HG03457 (cell line): ENCODE measurements around the gene ALK.

ENCODE experiments used
- ATAC-seq: cut with Tn5 transposase; IDR thresholded peaks from one replicate; pipeline ENCODE4 v1.9.1; 2021; ENCODE audit warnings: moderate number of reproducible peaks; ENCODE audit not compliant: unreplicated experiment

Gene ALK

DNA sequence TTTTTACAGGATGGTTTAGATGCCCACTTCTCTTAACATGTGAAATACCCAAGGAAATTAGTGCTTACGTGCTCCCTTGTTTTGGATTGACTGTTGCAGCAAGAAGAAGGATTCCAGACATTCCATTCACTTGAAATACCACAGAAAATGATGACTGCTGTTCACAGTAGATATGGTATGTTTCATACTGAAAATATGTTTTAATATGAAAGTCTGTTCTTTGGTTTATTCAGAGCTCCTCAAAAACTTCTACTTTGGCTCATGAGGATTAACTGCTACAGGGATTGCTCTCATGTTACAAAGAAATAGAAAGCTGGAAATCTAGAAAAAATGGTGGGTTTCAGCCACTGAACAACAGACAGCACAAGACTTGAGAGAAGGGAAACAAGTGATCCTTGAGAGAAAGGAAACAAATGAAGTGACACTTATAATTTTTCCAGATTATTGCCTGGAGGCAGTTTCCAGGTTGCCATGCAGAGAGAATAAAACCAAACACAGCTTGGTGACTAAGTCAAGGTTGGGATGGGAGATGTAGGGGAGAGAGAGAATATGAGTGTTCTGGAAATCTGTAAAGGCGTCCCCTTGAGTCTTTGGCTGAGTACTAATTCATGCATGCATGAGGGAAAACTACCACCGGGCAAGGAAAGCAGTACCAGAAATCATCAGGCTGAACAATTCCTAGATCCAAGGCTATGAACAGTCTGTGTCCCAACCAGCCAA lies 458.0 kb downstream of the ALK start:
- ATAC-seq = no peak

DNA sequence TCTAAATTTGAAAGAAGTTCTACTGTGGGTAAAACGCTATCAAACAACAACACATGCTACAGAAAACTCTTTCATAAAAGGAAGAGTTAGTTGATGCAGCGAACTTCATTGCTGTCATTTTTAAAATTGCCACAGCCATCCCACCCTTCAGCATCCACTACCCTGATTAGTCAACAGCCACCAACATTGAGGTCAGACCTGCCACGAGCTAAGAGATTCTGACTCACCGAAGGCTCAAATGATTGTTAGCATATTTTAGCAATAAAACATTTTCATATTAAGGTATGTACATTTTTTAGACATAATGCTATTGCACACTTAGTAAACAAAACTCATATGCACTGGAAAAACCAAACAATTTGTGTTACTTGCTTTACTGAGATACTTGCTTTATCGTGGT lies 459.1 kb downstream of the ALK start:
- no peak for ATAC-seq

DNA sequence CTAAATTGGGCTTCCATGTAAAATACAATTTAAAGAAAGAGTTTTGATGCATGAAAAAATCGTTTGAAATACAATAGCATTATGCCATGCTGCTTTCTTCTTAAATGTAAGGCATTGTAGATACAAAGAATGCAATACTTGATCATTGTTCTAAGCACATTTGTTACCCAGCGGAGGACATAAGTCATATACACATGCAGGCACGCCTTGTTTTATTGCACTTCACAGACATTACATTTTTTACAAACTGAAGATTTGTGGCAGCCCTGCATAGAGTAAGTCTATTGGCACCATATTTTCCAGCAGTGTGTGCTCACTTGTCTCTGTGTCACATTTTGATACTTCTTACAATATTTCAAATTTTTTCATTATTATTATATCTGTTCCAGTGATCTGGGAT lies 461.2 kb downstream of the ALK start:
- no peak for ATAC-seq

GRCh38 chr2:29459445-29460179 lies 461.8 kb downstream of the ALK start:
- no peak for ATAC-seq

- no peak for ATAC-seq
Measured at GRCh38 chr2:29456429-29456828, 465.0 kb downstream of the ALK start.

- no peak for ATAC-seq
Measured at GRCh38 chr2:29455200-29455860, 466.1 kb downstream of the ALK start.

DNA sequence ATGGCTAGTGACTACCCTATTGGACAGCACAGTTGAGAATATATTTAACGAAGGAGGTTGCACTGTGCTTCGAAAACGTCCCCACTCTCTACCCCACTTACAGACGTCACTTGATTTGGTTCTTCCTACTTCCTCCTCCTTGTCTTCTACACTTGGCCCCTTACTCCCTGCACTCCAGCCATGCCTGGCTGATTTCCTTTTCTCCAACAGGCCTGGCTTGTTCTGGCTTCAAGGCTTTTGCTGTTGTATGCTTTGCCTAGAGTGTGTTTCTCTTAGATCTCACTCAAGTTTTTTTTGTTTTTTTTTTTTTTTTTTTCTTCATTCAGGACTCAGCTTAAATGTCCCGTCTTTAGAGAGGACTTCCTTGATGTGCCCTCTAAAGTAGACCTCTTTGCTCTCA lies 469.4 kb downstream of the ALK start:
- no peak for ATAC-seq

- ATAC-seq = no peak
Measured at GRCh38 chr2:29450596-29451222, 470.7 kb downstream of the ALK start.

DNA sequence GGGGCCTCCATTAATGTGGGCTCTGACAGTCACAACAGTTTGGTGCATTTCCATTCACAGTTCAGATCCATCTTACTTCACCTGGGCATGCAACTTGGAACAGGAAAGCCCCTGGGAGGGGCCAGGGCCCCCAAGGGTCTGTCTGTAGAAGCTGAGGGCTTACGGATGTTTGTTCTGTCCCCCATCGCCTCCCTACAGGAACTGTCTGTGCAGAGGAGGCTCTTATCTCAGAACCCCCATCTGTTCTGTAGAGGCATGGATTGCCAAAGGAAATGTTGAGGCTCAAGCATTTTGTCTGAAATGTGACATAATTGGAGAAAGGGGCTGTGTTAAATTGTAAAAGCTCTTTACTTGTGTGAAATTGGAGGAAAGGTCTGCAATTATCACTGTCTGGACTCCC lies 471.9 kb downstream of the ALK start:
- ATAC-seq = no peak

- ATAC-seq = no peak
Measured at GRCh38 chr2:29448096-29448688, 473.2 kb downstream of the ALK start.

- no peak for ATAC-seq
Measured at GRCh38 chr2:29447513-29447912, 473.9 kb downstream of the ALK start.

GRCh38 chr2:29446847-29447246 lies 474.5 kb downstream of the ALK start:
- no peak for ATAC-seq

DNA sequence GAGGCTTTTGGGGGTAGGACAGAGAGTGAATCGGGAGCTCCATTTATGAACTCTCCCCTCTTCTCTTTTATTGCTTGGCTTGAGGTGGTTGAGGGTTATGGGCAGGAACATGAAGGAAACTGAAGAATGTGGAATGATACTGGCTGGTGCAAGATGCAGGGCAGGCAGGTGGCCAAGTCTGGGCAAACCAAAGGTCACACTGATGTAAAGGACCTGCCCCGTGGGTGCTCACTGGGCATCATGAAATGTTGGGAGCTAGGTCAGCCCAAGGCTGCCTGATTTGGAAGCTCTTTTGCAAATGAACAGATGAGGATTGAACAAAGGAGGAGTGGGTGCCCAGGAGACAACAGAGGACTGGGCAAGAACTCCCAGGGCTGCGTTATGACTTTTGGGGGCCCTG lies 477.2 kb downstream of the ALK start:
- ATAC-seq = no peak

DNA sequence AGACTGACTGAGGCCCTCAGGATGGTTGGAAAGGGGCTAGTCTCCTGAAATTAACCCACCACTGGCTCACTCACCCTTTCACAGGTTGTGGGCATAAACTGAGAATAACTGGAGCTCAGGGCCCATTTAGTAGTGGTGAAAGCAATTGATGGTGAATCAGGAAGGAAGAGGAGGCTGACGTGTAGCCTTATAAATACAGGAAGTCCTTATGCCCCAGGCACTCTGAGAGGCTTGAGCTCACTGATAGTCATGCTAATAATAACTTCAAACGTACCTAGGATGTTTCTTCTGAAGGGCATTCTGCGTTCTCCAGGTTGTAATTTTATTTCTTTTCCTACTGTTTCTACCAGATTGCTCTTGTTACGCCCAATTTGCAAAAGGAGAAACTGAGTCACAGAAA lies 477.8 kb downstream of the ALK start:
- no peak for ATAC-seq

DNA sequence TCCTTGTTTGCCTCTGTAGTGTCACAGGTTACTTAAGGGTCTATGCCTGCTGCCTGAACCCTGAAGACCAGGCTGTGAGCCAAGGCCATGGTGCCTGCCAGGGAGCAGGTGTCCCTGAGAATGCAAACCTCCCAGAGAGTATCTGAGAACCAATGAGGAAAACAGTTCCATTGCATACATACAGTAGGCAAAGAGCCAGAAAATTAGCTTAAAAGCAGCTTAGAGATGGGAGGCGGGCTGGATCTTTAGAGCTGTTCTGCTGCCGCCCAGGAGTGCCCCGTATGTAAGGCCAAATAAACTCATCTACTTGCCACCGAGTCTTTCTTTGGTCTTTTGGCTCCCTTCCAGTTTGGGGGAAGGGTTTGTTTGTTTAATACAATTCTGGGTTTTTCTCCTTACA lies 478.2 kb downstream of the ALK start:
- no peak for ATAC-seq

DNA sequence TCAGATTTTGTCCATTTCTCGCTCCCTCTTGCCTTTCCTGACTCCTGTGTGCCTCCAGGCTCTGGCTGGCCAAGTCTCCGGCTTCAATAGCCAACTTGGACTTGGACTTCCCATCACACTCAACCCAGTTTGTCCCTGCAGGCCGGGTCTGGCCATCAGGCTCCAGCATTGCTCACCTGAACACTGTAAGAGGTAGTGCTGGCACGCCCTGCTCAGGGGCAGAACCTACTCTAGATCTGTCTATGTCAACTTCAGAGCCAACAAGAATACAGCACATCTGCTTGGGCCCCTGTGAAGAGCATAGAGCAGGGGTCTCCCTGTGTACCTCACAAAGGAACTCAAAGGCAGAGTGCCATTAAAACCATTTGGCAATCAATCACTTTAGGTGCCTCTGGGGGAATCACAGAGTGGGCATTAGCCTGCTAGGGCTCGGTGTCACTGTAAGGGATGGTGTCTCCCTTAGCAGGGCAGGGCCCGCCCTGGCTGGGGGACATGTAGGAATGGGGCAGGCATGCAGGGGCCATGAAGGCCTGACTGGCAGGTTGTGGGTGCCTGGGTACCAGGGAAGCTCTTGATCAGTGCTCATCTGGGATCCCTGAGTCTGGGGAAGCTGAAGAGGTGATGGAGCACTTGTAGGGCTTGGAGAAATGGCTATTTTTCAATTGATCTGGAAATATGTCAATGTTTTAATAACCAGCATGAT lies 480.3 kb downstream of the ALK start:
- ATAC-seq = no peak

DNA sequence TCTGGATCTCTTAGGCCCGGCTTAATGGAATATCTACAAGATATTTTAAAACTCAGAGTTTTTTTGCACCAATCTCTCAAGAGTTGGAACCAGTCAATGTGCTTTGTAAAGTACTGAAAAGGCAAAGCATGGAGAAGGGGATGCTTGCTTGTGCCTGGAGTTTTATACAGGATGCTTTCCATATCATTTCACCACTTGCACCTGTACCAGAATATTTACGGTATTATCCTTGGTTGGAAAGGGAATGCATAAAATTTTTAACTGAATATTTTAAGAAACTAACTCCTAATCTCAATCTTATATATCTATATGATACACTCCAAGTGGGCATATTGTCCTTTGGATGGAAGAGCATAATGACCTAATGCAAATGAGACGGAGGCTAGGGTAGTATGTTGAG lies 487.5 kb downstream of the ALK start:
- ATAC-seq = no peak

- ATAC-seq = no peak
Measured at GRCh38 chr2:29433128-29433527, 488.3 kb downstream of the ALK start.

DNA sequence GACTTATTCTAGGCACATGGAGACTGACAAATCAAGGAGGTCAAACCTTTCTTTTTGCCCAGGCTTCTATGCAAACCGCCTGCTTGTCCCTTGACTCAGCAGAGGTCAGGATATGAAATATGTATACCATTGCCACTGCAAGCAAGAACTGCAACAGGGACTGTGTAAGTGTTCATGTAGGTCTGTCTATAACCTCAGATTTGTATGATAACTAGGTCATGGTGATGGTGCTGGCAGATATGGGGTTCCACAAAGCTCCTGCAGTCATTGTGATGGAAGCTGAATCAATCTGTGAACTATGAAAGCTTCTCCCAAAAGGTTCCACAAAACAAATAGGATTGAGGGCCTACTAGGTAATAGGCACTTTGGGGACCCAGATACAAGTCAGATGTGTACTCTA lies 489.9 kb downstream of the ALK start:
- no peak for ATAC-seq

DNA sequence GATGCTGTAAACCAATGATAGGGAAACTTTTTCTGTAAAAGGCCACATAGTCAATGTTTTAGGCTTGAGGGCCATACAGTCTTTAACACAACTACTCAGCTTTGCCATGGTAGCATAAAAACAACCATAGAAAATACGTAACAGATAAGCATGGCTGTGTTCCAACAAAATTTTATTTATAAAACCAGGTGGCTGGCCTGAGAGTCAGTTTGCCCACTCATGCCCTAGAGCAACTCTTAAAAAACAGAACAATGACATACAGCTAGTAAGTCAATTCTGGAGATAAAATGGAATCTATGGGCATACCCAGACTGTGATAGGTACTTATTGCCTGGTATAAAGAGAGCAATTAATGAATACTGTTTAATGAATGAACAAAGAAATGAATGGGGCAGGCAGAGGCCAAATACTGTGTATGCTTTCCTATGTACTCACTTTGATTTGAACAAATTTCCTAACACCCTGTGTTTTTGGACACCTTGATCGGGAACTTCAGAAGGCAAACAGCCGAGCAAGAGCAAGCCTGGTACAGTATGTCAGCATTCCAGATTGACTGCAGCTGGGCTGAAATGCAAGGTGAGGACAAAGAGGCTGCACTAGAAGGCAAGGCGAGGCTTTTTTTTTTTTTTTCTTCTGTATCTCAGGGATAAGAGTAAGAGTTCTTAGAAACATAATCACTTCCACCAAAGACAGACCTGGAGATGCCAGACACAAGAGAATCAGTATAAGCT lies 490.8 kb downstream of the ALK start:
- no peak for ATAC-seq
